IPS-11a (cell line): ENCODE data around the gene KLF18.
"Not testable (repeated sequence)": the region's sequence is repeated elsewhere in the genome, so short reads cannot be mapped to it uniquely, and the experiment has no call there.

Source experiments
- H3K4me3 ChIP-seq: one replicate; pipeline ENCODE4 v1.5.1; 2013; ENCODE audit warnings: low read depth, low read length, control low read depth

KLF18 gene

GRCh38 chr1:44141531-44141930 is at the start of gene KLF18:
KLF18 (minus strand) TSS chr1:44141631; CDS start chr1:44141631, 0 bp downstream.
- H3K4me3 ChIP-seq, result no peak within 1 kb of the TSS

- H3K4me3 ChIP-seq, result no peak overlapping the region
Measured at GRCh38 chr1:44174630-44175029, 33.2 kb upstream of the KLF18 start.

GRCh38 chr1:44170281-44170823 is 28.9 kb upstream of the KLF18 start:
- H3K4me3 ChIP-seq, result no peak overlapping the region

- no peak overlapping the region for H3K4me3 ChIP-seq
Measured at GRCh38 chr1:44168520-44169098, 27.2 kb upstream of the KLF18 start.

- H3K4me3 ChIP-seq, result no peak overlapping the region
Measured at GRCh38 chr1:44161546-44161945, 20.1 kb upstream of the KLF18 start.

GRCh38 chr1:44158871-44159270 is 17.4 kb upstream of the KLF18 start:
- H3K4me3 ChIP-seq, result no peak overlapping the region

- no peak overlapping the region for H3K4me3 ChIP-seq
Measured at GRCh38 chr1:44157903-44158302, 16.5 kb upstream of the KLF18 start.

GRCh38 chr1:44154049-44154448 is 12.6 kb upstream of the KLF18 start:
- H3K4me3 ChIP-seq, result no peak overlapping the region

- no peak overlapping the region for H3K4me3 ChIP-seq
Measured at GRCh38 chr1:44152692-44153091, 11.3 kb upstream of the KLF18 start.

- H3K4me3 ChIP-seq, result no peak overlapping the region
Measured at GRCh38 chr1:44151808-44152207, 10.4 kb upstream of the KLF18 start.

- no peak overlapping the region for H3K4me3 ChIP-seq
Measured at GRCh38 chr1:44151332-44151731, 9.9 kb upstream of the KLF18 start.

- H3K4me3 ChIP-seq, result no peak overlapping the region
Measured at GRCh38 chr1:44147582-44147981, 6.2 kb upstream of the KLF18 start.

- H3K4me3 ChIP-seq, result no peak overlapping the region
Measured at GRCh38 chr1:44146536-44147361, 5.3 kb upstream of the KLF18 start.

- H3K4me3 ChIP-seq, result no peak overlapping the region
Measured at GRCh38 chr1:44144962-44145756, 3.7 kb upstream of the KLF18 start.

GRCh38 chr1:44139565-44139964 is 1.9 kb downstream of the KLF18 start:
- H3K4me3 ChIP-seq, result not testable (repeated sequence)

GRCh38 chr1:44138239-44138638 is 3.2 kb downstream of the KLF18 start:
- H3K4me3 ChIP-seq, result no peak overlapping the region

GRCh38 chr1:44135886-44136285 is 5.5 kb downstream of the KLF18 start:
- no peak overlapping the region for H3K4me3 ChIP-seq

GRCh38 chr1:44134071-44134920 is 7.1 kb downstream of the KLF18 start:
- no peak overlapping the region for H3K4me3 ChIP-seq

GRCh38 chr1:44131411-44131810 is 10.0 kb downstream of the KLF18 start:
- no peak overlapping the region for H3K4me3 ChIP-seq
